GM12874 (cell line): Measurements from ENCODE around the gene BRD3OS.

Experiments used
- TF ChIP-seq, protein P1 (sequence below): IDR thresholded peaks from 2 replicates; pipeline ENCODE4 v1.5.1; 2011; ENCODE audit warnings: low read depth, mild to moderate bottlenecking, control low read depth, low read length, moderate library complexity; ENCODE audit not compliant: insufficient read depth

BRD3OS gene

DNA sequence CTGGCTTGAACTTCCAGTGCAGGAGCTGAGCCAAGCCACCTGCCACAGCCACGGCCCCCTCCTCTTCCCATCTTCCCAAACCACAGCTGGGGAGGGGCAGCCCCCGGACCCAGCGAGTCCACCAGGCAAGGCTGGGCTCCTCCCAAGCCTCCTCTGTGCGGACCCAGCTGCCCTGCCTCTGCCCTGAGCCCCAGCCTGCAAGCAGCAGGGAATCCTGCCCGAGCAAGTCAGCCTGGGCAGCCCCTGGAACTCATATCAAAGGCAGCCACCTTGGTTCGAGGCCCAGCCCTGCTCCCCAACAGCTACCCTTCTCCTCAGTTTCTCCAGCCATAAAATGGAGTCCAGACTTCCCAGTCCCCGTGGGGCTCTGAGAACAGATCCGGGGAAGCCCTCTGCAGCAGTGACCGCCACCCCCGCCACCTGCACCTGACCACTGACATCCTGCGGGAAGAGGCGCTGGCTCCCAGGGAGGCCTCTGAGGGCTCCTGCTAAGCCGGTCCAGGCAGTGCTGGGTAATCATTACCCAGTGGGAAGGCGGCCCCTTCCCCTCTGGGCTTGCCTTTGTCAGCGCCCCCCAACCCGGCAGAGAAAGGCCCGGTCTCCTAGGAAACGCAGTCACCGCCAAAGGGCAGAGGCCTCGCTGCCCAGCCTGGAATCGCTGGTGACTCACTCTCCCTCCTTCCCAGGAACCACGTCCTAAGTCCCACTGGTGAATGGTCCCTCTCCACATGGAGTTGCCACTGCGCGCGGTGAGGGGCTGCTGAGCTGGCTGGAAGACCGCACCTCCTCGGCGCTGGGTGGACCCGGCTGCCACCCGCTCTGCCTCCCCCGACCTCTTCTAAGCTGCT is 34.7 kb upstream of the BRD3OS start:
- TF ChIP-seq, protein P1, sequence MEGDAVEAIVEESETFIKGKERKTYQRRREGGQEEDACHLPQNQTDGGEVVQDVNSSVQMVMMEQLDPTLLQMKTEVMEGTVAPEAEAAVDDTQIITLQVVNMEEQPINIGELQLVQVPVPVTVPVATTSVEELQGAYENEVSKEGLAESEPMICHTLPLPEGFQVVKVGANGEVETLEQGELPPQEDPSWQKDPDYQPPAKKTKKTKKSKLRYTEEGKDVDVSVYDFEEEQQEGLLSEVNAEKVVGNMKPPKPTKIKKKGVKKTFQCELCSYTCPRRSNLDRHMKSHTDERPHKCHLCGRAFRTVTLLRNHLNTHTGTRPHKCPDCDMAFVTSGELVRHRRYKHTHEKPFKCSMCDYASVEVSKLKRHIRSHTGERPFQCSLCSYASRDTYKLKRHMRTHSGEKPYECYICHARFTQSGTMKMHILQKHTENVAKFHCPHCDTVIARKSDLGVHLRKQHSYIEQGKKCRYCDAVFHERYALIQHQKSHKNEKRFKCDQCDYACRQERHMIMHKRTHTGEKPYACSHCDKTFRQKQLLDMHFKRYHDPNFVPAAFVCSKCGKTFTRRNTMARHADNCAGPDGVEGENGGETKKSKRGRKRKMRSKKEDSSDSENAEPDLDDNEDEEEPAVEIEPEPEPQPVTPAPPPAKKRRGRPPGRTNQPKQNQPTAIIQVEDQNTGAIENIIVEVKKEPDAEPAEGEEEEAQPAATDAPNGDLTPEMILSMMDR: no peak

DNA sequence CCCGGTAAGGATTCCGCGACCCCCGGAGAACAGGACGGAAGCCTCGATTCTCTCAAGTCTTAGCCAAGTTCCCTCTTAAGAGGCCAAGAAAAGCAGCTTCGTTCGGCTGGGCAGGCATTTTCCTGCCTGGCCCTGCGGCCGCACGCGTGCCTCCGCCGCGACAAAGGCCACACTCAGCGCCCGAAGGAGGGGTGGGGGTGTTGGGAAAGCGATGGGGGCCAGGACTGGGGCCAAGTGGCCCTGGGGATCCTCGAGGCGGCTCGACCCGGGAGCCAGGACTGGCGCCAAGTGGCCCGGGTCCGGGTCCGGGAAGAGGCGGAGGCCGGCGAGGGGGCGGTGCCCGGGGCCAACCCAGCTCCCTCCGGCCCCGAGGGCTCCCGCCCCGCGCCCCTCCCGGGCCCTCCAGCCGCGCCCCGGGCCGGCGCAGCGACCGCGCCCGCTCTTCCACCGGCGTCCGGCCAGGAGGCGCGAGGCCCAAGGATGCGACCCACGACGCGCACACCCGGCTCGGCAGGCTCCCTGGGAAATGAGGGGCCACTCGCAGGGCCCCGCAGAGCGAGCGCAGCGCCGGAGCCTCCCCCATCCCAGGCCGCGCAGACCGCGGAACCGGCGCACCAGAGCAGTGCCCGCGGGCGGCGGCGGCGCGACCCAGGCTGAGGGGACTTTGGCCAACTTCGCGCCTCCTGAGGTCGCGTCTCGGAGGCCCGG is 33.9 kb upstream of the BRD3OS start:
- TF ChIP-seq, protein P1: no peak

DNA sequence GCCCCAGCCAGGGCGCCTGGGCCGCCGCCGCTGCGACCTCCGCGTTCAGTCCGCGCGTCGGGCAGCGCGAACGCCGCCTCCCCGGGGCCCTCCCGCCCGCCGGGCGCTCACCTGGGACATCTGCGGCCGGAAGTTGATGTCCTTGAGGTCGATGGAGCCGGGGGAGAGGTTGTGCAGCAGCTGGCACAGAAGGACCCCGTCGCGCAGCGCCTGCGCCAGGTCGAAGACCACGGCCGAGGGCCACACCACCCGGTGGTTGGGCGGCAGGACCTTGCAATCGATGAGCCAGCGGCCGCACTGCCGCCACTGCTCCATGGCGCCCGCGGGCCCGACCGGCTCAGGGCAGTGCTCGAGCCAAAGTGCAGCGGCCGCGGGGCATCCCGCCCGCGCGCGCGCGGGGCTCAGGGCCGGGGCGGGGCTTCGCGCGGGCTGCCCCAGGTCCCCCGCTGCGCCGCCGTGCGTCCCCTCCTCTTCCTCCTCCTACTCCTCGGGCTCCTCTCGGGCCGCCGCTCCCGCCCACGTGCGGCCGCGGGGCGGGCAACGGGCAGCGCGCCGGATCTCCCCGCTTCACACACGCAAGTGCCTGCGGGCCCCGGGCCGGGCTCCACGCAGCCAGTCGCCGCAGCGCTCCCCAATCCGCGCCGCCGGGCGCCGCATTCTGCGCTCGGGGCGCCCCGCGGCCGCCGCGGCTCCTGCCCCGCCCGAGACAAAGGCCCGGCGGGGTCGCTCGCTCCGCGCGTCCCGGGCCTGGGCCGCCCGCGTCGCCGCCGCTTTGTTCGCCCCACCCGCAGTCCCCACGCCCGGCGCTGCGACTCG is 33.1 kb upstream of the BRD3OS start, which contains the start of gene VAV2:
Gene VAV2, minus strand, starts transcription at position 361 of the 816 bp plus-strand sequence. Its CDS starts 46 bp downstream, at position 315.
- TF ChIP-seq, protein P1: 0 out of 2 replicates have a peak, but pooled peaks have one; percentile 0

DNA sequence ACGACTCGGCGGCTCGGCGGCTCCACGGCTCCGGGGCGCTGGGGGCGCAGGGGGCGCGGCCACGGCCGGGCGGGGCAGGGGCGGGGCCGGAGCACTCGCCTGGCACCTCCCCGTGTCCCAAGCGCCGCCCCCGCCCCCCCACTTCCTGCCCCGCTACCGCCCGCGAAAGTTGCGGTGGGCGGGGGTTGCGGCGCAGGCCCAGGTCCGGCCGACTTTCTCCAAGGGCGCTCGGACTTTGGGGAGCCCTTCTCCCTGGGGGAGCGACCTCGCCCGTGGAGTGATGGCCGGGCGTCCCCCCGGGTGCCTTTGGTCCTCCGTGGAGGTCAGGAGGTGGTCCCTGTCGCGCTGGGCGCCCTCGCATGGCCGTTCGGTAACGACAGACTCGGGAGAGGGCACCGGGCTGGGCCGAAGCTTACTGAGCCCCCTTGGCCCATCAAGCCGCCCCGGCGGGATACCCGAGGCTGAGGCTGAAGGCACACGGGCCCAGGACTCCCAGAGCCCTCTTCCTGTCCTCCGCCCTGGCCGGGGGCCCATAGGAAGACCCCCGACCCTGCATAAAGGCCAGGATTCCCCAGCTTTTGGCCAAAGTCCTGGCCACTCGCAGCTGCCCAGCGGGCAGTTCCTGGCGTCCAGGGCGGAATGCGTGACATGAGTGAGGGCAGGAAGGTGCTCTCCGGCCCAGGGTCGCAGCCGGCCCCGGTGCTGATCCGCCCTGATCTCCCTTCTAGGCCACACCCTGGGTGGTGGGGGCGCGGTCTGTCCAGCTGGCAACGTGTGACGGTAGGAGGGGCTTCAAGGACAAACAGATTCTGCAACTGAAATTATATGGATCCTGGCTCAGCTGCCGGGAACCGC is 32.3 kb upstream of the BRD3OS start:
- TF ChIP-seq, protein P1: peak; percentile 49

DNA sequence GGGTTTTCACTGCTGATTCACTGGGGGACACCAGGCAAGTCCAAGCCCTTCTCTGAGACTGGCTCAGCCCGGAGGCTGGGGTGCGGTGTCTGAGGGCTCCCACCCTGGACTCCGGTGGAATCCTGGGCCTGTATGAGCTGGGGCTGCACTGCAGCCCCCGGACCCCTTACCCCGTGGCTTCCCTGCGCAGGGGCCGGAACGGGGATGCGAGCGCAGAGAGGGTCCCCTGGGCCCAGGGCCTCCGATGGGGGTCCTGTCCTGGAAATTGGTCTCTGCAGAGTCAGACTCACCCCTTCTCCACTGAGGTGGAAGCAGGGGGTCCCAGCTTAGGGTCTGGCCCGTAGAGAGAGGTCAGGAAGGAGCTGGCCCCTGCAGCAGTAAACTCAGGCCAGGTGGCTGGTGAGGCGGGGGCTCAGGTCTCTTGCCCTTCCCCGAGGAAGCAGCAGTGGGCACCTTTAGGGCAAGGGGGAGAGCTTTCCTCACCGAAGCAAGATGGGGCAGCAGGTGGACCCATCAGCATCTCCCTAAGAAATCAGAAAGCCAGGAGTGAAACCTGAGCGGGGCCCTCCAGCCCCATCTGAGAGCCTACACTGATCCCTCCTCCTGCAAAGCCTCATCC is 31.5 kb upstream of the BRD3OS start:
- TF ChIP-seq, protein P1: no peak

DNA sequence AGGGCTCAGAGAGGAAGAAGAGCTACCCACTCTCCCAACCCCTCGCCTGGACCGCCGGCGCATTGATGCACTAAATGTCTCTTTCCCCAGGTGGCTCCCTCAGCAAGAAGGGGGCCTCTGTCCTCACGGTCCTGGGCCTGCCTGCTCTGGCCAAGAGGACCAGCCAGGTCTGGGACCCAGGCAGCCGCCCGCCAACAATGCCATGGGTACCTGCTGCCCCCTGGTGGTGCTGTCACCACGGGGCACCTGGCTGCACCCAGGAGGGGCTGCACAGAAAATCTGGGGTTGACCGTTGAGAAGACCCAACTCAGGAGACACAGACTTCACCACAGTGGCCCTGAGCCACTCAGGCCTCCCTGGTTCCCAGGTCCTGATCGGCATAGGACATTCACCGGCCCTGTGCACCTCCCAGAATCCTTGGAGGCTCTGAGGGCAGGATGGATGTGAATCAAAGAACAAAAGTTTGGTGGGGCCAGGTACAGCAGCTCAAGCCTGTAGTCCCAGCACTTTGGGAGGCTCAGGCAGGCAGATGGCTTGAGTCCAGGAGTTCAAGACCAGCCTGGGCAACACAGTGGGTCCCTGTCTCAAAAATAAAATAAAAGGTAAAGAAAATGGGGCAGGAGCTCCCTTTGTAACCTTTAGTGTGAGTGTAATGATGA is 30.8 kb upstream of the BRD3OS start:
- TF ChIP-seq, protein P1: peak; percentile 98
